Stimulated activated naive CD8-positive, alpha-beta T cell treated with anti-CD3 and anti-CD28 coated beads, Interleukin-15, Interleukin-2, amounts not matched to agents 100 U/mL and 50 U/mL, for 24 hours (primary cell): ENCODE measurements around the gene IL1RL2.
A peak's percentile ranks its signal among the peaks of the same experiment; 100 is the strongest.

Source experiments
- ATAC-seq: fragments of 150-1000 bp; cut with Tn5 transposase; one replicate; pipeline ENCODE4 v1.10.0; 2021
- DNase-seq: peaks from one replicate; pipeline ENCODE4 v3.0.0; 2021

Gene IL1RL2

DNA sequence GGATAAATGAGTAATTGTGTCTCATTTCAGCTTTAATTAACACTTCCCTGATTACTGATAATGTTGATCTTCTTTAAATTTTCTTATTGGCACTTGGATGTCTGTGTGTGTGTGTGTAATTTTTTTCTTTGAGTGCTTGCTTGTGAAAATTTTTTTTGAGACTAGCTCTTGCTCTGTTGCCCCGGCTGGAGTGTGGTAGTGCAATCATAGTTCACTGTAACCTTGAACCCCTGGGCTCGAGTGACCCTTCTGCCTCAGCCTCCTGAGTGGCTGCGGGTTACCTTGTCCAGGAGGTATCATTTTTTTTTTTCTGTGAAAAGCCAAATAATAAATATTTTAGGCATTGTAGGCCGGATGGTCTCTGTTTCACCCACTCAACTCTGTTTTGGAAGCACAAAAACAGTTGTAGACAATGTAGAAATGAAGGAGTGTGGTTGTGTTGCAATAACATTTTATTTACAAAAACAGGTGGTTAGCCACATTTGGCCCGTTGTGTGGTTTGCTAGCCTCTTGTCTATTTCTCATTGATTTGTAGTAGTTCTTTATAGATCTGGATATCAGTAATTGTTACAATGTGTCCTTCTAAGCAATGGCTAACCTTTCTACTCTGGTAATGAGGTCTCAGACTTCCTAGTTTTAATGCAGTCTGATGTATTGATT, 7.9 kb downstream of the IL1RL2 start:
- ATAC-seq (no peak), DNase-seq (no peak)

DNA sequence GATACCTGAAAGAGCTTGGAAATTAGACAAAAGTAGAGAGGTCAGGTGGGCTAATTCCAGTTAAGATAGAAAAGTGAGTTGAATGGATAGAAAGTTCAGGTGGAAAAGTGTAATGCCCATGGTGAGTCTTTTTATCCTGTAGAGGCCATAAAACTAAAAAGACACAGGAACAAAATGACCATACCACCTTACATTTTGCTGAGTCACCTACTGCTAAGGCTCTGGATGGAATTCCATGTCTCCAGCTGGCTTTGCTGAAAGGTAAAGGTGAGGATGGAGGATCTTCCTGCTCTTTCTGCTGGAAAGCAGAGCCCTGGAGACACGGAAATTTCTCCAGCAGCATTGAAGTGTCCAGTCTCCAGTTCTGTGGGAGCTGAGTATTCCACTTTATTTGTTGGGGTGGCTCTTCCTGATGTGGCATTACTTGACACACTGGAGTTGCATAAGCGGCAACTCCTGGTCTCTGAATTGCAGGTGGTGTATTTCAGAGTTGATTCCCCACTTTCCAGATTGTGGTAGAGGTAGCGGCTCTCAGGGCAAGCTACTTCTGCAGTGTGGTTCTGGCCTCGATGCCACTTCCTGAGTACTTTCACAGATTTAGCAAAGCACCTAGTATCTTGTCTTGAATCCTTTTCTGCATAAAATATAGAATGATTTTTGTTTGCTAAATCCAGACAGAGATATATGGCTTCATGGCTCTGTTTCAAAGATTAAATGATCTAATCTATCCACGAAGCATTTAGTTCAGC, 10.7 kb downstream of the IL1RL2 start:
- no peak for ATAC-seq
- no peak for DNase-seq

DNA sequence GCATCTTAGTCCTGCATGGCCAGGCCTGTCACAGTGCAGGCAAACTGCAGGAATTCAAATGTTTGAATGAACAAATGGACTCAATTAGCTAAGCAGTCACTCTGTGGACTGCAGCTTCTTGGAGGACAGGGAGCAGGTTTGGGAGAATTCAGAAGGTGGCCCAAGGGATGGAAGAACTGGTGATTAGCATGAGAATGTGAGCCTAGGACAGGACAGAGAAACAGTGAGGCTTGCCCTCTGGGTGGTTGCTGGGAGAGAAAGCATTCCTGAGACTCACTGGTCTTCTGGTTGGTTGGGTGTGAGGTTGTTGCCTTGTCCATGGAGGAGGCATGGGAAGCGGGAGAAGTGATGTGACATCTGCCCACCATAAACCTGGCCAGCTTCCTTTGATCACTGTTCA, 13.7 kb downstream of the IL1RL2 start:
- ATAC-seq (no peak), DNase-seq (no peak)

DNA sequence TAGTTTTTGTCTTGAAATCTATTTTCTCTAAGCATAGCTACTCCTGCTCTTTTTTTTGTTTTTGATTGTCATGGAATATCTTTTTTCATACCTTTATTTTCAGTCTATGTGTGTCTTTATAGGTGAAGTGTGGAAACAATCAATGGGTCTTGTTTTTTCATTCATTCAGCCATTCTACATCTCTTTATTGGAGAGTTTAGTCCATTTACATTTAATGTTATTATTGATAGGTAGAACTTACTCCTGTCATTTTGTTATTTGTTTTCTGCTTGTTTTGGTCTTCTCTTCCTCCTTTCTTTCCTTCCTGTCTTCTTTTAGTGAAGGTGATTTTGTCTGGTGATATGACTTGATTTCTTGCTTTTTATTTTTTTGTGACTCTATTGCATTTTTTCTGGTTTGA, 17.8 kb downstream of the IL1RL2 start:
- DNase-seq = no peak
- ATAC-seq = no peak

DNA sequence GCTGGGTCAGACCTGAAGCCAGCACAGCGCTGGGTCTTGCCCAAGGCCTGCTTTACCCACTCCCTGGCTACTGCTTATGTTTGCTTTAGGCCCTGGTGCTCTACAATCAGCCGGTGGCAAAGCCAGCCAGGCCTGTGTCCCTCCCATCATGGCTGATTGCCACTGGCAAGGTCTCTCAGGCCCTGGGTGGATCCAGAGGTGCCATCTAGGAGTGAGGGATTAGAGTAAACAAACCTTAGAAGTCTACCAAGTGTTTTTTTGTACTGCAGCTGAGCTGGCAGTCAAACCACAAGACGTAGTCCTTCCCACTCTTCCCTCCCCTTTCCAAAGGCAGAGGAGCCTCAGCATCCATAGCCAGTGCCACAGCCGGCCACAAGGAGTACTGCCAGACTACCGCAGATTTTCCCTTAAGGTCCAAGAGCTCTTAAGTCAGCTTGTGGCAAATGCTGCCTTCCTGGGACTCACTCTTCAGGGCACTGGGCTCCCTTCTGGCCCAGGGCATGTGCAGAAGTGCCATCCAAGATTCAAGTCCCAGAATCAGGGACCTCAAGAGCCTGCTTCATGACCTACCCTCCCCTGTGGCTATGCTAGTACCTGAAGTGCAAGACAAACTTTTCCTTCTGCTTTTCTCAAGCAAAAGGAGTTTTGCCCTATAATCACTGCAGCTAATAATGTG, 20.0 kb downstream of the IL1RL2 start:
- ATAC-seq (no peak), DNase-seq (no peak)

DNA sequence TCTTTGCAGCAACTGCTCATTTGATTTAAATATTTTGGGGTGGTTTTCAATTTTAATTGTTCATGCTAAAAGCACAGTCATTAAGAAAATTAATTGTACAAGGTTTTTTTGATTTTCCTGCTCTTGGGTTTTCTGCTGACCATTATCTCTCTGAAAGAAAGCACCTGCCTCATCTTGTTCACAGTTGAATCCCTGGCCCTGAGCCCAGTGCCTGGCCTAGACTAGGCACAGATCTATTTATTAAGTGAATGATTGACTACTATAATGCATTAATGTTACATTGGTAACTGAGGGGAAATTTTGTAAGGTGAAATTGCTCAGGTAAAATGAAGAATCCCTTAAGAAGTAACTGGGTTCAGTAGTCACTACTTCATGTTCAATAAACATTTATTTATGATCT, 22.0 kb downstream of the IL1RL2 start:
- DNase-seq = no peak
- no peak for ATAC-seq

DNA sequence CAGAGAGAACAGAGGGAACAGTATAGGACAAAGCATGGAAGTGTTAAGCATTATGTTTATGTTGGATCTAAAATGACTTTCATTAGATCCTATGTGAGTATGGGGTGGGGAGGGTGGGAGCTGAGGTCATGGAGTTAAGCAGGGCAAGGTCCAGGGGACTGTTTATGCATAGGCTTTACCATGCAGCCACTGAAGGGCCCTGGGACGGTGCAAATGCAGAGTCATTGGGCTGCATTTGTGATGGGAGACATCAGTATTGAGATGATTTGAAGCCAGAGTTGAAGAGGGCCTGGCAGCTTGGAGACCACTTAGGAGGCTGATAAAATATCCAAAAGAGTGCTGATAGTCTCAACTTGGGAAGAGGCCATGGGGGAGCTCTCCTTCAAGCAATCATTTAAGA, 22.7 kb downstream of the IL1RL2 start:
- no peak for DNase-seq
- ATAC-seq = no peak

DNA sequence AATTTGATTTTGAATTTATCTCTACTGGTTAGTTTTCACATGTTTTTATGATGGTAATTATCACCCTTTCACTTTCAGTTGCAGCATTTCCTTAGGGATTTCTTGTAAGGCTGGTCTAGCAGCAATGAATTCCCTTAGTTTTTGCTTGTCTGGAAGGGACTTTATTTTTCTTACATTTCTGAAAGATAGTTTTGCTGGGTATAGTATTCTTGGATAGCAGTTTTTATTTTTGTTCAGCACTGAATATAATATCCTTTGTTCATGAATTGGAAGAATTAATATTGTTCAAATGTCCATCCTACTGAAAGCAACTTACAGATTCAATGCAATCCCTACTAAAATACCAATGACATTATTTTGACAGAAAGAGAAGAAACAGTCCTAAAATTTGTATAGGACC, 30.2 kb downstream of the IL1RL2 start:
- no peak for ATAC-seq

DNA sequence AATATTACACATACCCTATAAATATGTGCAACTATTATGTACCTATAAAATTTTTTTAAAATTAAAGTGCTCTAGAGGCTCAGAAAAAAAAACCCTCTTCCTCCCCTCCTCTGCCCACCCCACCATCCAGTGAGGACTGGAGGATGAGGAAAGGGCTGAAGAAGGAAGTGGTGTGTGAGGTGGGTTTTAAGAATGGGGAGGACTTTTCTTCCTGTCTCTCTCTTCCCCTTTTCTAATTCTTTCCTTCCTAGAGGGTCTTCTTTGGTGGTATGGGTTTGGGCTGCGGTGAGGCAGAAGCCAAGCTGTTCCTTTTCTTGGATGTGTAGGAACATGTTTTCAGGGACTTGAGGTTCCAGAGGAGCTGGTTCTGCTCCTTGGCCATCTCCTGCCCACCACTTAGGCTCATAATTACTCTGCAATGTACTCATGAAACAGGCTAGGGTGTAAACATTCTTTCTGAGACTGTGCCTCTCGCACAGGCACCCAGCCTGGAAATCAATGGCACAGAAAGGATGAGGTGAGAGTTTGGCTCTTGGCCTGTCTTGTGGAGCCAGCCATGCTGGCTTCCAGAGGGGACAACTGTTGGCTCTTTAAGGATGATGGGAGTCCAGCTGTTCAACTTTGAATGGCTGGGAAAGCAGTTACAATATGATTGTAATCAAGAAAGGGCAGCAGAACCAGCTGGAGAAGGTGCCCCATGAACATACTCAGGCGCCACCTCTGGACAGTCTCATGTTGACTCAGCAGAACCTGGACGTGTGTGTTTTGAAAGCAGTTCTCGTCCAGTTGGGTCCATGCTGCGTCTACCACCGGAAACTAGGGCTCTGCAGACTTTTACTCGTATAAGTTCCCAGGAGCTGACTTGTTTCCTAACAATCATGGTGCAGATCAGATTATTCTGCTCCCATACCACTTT, 38.3 kb downstream of the IL1RL2 start:
- no peak for DNase-seq
- no peak for ATAC-seq

More for the DNA sequence above, 30.2 kb downstream of the IL1RL2 start:
- DNase-seq = no peak

DNA sequence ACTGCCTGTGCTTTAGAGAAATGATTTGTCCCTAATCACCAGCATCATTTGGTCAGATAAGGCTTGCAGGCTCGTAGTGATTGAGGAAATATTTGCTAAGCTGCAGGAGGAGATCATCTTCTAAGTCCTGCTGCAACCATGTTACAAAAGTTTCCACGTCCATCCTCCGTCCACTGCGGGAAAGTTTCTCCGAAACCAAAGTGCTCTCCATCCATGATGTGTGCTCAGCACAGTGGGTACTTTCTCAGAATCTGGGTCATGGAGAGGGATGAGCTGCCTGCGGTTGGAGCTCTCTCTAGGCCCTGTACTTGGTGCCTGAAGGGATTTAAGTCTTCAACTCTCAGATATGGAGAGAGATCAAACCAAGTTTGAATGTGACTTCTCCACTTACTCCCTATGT, 39.3 kb downstream of the IL1RL2 start:
- no peak for ATAC-seq
- DNase-seq = no peak

DNA sequence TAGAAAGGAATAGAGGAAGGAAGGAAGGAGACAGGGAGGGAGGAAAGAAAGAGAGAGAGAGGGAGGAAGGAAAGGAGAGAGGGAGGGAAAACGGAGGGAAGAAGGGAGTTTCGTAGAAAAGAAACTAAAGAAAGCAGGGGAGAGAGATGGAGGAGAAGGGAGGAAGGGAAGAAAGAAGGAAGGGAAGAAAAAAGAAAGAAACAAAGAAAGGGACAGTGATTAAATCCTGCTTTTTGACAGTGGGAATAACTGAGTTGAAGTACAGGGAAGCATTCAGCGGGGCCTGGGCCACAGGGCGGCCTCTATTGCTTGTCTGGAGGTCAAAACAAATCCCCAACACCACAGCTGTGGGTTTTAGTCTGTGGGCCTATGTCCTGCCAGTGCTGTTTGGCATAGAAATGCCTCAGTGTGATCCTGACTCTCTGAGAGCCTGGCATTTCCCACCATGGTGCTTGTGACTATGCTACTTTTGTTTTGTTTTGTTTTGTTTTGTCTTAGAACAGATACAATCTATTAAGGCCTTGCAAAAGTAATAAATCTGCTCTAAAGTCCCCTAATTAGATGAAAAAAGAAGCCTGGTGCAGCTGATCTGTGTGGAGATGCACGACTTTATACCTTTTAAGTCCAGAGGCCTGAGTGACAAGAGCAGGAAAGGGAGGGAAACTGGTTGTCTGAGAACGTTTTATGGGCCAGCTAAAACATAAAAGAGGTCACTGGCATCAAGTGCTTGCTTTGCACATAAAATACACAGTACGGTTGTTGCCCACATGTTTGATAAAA, 40.0 kb downstream of the IL1RL2 start:
- ATAC-seq (no peak), DNase-seq (no peak)

DNA sequence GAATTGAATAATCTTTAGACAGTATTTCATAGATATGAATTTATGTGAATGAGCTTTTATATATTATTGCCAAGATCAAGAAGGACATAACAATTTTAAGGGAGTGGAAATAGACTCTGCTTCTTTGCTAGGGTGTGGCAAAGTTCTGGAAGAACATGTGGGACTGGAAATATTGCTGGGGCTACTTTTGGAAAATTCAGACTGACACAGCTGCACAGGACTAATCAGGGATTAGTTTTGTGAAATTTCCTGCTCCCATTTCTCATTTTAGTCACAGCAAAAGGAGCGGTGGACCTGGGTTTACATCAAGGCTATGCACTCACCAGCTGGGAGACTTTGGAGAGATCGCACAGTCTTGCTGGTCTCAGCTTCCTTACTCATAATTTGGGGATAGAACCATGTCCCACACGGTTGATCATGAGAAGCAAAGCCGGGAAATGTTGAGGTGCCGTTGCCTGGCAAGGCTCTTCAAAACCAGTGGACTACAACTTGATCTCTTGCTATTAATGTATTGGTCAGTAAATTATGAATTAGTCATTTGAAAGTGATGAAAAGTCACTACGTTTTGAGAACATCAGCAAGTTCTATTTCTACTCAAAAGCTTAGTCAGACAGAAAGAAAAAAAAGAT, 42.4 kb downstream of the IL1RL2 start:
- DNase-seq = no peak
- ATAC-seq = no peak

DNA sequence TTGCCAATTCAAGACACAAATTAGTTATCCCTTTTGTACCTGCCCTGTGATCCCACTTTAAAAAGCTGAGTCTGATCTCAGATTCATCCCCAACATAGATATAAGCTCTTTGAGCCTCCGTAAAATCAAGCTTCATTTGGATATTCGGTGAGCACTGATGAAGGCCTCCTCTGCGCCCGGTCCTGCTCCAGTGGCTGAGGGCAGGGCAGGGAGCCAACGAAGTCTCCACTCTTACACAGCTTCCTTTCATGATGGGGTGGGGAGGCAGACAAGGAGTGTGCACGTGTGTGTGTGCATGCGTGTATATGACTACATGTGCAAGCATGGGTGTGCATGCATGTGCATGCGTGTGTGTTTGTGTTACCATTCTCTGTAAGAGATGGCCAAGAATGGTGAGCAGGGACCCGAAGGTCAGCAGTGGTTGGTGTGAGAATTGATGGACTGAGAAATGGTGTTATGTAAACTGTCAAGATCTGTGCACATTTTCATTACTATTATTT, 43.6 kb downstream of the IL1RL2 start:
- DNase-seq = no peak
- ATAC-seq = no peak

DNA sequence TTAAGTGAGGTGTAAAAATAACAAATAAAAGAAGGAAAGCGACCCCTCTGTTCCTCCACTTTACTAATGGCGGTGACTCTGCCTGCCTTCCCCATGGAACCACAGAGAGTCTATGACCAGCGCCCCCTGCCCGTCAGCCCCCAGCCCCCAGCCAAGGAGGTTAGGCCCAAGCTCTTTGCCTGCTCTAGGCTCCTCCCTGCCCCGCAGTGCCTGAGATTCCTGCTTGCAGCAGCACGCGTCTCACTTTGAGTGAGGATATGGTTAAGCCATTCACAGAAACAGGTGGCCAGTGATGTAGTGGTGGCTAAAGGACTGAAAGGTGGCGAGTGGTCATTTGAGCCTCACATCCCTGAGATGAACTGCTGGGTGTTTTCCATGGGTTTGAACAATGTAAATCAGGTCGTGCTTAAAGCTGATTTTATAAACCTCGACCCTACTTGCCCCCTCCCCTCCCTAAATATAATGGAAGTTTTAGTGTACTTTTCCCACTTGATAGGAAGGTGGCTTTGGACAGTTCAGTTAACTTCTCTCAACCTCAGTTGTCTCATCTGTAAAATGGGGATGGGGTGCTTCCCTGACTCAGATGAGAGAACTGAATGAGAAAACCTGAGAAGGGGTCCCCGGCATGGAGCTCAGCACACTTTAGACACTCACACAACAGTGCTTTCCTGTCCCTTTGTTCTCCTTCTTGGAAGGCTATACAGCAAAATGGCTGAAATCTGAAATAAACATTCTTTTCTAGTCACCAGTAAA, 46.5 kb downstream of the IL1RL2 start:
- ATAC-seq = no peak
- DNase-seq = no peak

DNA sequence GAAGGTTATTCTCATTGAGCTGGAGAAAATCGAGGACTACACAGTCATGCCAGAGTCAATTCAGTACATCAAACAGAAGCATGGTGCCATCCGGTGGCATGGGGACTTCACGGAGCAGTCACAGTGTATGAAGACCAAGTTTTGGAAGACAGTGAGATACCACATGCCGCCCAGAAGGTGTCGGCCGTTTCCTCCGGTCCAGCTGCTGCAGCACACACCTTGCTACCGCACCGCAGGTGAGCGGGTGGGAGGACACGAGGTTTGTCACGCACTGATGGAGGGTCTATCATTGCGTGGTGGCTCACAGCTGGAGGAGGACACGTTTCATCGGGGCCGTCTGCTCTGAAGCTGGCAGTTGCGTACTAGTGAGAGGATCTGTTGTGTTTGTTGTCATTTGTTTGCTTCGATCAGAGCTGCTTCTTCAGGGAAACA, 48.2 kb downstream of the IL1RL2 start:
- DNase-seq (no peak), ATAC-seq (no peak)

DNA sequence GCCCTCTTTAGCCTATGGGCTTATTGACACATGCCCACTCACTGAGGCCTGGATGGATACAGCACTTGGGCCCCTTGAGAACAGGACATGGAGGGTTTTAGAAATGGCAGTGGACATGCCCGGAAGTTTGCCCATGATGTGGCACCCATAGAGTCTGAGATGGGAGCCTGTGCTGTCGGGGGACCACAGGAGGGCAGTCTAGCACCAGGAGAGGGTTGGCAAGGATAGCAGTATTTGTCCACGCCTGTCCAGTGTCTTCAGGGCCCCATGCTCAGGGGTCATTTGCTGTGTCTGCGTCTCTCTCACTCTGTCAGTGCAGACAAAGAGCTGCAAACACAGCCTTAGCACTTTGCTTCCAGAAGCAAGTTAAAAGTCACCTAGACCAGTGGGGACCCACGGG, 48.7 kb downstream of the IL1RL2 start:
- DNase-seq (no peak), ATAC-seq (no peak)

DNA sequence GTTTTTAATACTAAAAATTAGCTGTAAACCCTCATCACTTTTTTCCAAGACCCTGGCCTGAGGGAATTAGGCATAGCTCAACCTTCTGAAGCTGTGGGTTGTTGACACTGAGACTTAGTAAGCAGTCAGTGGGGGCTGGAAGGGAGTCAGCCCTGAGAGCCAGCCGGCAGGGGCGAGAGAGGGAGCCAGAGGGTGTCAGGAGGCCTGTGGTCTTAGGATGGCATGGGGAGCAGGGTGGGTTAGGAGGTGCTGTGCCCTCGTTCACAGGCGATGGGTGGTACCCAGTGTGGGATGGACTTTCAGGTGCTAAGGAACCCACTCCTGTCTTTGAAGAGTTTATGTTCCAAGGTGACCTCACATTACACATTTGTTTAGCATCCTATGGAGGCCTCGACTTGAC, 49.3 kb downstream of the IL1RL2 start:
- no peak for ATAC-seq
- no peak for DNase-seq

DNA sequence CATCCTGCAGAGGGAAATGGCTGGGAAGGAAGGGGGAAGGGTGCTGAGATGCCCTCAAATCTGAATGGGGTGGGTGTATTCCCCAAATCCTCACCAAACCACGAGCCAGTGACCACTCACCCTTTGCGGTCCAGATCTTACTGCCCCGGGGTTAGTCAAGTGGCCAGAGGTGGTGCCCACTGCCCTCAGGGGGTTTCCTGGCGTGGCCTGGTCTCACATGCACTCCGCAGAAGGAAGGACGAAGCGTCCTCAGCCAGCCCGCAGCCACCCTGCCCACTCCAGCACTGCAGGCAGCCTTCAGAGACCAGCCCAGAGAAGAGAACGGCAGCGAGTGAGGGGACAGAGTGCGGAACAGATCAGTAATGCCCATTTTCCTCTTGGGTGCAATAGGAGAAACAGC, 50.4 kb downstream of the IL1RL2 start:
- no peak for DNase-seq
- no peak for ATAC-seq

DNA sequence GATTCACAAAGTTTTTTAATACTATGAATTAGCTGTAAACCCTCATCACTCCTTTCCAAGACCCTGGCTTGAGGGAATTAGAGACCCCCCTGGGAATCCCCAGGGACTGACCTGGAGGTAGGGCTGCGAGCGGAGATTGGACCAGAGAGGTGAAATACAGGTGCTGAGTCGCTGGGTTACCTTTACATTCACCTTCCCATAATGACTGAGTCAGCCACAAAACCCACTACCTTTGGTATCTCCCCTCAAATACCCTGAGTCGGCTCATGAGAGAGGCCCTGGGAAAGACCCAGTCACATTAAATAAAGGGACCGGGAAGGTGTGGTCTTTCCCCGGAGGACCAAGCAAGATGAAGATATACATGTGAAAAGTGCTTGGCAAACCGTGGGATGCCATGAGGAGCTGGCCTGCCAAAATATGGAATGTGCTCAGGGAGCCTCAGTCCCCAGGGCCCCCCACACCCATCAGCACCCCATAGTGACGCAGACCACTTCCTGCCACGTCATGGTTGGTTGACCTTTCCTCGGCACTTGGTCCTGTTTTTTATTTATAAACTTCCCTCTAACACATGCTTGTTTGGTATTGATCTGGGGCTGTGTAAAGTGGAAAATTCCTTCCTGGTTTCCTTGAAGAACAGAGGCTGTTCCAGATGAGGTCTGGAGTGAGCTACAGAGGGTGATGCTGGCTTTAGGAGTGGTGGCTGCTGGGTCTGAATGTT, 51.4 kb downstream of the IL1RL2 start:
- DNase-seq (peak; percentile 72), ATAC-seq (peak; percentile 30)

DNA sequence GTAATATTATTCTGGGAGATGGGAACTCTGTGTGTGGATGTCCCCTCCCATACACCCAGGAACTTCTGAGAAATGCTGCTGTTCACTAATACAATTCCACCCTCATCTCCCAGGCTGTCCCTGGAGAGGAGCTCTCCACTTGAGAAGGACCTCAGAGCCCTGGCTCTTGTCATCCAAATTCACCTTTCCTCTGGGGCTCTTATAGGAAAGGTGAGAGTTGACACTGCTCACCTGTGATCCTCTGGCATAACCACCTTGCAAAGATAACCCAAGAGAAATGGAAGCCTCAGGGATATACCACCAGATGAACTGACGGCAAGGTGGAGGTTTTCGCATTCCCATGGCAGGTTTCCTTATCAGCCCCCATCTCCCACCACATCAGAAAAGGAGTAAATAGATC, 52.0 kb downstream of the IL1RL2 start:
- DNase-seq (no peak), ATAC-seq (no peak)
